Activated B cell treated with CpG ODN at 0.5 μM for 24 hours (primary cell): ENCODE measurements around the gene XKR7. TPM values are rescaled to one million over a fixed set of nuclear protein-coding genes. Genes with fewer than 3 reads are reported as not detected.
"Not testable (repeated sequence)": the region's sequence is repeated elsewhere in the genome, so short reads cannot be mapped to it uniquely, and the experiment has no call there.

Experiments
- ATAC-seq: fragments of 200-7000 bp; cut with Tn5 transposase; one replicate; pipeline ENCODE4 v1.10.0; 2021; ENCODE audit warnings: low read depth, mild to moderate bottlenecking, moderate library complexity
- CTCF ChIA-PET: fragments of 350-600 bp; sonication (Branson Sonifier 250); formaldehyde crosslinking; loops from one replicate; lab custom pipeline; 2021; ENCODE audit warnings: antibody characterized with exemption; lab: Charles Lee
- POLR2A ChIA-PET: fragments of 350-600 bp; sonication (Branson Sonifier 250); formaldehyde crosslinking; loops from one replicate; lab custom pipeline; 2021; ENCODE audit warnings: antibody characterized with exemption; lab: Charles Lee
- DNase-seq: peaks from one replicate; pipeline ENCODE4 v3.0.0; 2022
- H3K27ac Mint-ChIP-seq: one replicate; pipeline ENCODE4 v1.8.0; 2020; ENCODE audit warnings: mixed read lengths
- H3K27me3 Mint-ChIP-seq: one replicate; pipeline ENCODE4 v1.8.0; 2021; ENCODE audit warnings: mixed read lengths
- H3K36me3 Mint-ChIP-seq: one replicate; pipeline ENCODE4 v1.8.0; 2021; ENCODE audit warnings: low read depth, mixed read lengths
- H3K4me1 Mint-ChIP-seq: one replicate; pipeline ENCODE4 v1.8.0; 2021; ENCODE audit warnings: mixed read lengths
- H3K4me3 Mint-ChIP-seq: one replicate; pipeline ENCODE4 v1.8.0; 2020; ENCODE audit warnings: mild to moderate bottlenecking, mixed read lengths
- H3K9me3 Mint-ChIP-seq: one replicate; pipeline ENCODE4 v1.8.0; 2020; ENCODE audit warnings: mixed read lengths
- intact Hi-C: fragments of 100-400 bp; cut with micrococcal nuclease; formaldehyde crosslinking; loops from one replicate; pipeline ENCODE4 v1.15.1; 2024
- total RNA-seq: library from RNA; stranded (reverse); gene quantifications from 2 replicates; pipeline ENCODE4 v1.2.3, GENCODE V29; 2022
- TF ChIP-seq, protein P1 (sequence below): fragments of 200-600 bp; IDR thresholded peaks from one replicate; pipeline ENCODE4 v1.8.0; 2022; ENCODE audit warnings: antibody characterized with exemption, mild to moderate bottlenecking

The XKR7 gene, protein sequence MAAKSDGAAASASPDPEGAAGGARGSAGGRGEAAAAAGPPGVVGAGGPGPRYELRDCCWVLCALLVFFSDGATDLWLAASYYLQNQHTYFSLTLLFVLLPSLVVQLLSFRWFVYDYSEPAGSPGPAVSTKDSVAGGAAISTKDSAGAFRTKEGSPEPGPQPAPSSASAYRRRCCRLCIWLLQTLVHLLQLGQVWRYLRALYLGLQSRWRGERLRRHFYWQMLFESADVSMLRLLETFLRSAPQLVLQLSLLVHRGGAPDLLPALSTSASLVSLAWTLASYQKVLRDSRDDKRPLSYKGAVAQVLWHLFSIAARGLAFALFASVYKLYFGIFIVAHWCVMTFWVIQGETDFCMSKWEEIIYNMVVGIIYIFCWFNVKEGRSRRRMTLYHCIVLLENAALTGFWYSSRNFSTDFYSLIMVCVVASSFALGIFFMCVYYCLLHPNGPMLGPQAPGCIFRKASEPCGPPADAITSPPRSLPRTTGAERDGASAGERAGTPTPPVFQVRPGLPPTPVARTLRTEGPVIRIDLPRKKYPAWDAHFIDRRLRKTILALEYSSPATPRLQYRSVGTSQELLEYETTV
- total RNA-seq = 0.04 and 0.12 TPM in 2 replicates

DNA sequence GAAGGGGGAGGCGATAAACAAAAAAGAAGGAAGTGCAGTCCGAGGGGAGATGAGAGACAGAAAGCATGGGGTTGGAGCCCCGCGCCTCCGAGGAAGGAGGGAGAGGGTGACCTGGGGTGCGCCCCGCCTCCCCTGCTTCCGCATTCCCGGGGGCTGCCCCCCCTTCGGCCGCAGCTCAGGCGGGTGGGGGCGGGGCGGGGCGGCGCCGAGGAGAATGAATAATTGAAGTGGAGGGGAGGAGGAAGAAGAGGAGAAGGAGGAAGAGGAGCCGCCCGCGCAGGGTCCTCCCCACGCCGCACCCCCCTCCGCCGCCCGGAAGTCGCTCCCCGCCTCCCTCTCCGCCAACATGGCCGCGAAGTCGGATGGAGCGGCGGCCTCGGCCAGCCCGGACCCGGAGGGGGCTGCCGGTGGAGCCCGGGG lies at the start of gene XKR7:
Gene XKR7 (plus strand): TSS at position 322 of the 420 bp plus-strand sequence. CDS start 25 bp downstream, at position 347.
- ATAC-seq (peak; percentile 23), DNase-seq (no peak)
- TF ChIP-seq, protein P1, sequence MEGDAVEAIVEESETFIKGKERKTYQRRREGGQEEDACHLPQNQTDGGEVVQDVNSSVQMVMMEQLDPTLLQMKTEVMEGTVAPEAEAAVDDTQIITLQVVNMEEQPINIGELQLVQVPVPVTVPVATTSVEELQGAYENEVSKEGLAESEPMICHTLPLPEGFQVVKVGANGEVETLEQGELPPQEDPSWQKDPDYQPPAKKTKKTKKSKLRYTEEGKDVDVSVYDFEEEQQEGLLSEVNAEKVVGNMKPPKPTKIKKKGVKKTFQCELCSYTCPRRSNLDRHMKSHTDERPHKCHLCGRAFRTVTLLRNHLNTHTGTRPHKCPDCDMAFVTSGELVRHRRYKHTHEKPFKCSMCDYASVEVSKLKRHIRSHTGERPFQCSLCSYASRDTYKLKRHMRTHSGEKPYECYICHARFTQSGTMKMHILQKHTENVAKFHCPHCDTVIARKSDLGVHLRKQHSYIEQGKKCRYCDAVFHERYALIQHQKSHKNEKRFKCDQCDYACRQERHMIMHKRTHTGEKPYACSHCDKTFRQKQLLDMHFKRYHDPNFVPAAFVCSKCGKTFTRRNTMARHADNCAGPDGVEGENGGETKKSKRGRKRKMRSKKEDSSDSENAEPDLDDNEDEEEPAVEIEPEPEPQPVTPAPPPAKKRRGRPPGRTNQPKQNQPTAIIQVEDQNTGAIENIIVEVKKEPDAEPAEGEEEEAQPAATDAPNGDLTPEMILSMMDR = no peak
- peaks cover 44% of the 10 kb centered on the region for H3K27me3 Mint-ChIP-seq
- H3K9me3 Mint-ChIP-seq = no peaks in the 10 kb centered on the region
- intact Hi-C loops = loop anchor here (1.0 to 5.0 kb wide), 2 partner anchors 16 to 64 kb away; partner anchors contain the start of gene PDRG1
- POLR2A ChIA-PET = no interaction called here
- H3K27ac Mint-ChIP-seq = peak within 1 kb of the TSS; percentile 12
- H3K36me3 Mint-ChIP-seq = no peaks in the 10 kb centered on the region
- peaks cover 14% of the 10 kb centered on the region for H3K4me1 Mint-ChIP-seq
- CTCF ChIA-PET = no interaction called here
- H3K4me3 Mint-ChIP-seq = peak within 1 kb of the TSS; percentile 85

DNA sequence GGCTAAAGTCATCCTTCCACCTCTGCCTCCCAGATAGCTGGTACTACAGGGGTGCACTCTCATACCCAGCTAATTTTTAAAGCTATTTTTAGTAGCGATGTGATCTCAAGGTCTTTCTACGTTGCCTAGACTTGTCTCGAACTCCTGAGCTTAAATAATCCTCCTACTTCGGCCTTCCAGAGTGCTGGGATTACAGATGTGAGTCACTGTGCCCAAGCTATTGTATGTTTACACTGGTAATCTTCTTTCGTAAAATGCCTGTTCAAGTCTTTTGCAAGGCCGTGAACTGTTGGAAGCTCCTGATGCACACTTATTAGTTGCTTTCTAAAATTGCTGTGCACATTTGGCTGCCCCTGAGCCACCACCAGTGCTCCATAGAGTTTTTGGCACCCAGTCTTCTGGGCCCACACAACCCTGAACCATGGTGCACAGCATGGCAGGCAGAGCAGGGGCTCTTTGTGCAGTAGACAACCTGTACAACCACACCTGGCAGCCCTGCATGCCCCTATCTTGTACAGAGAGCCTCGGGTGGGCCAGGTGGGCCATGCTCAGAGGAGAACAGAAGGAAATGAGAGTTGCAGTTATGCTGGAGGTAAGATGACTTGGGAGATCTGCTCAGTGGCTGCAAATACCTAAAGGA lies 49.4 kb upstream of the XKR7 start:
- POLR2A ChIA-PET = no interaction called here
- H3K36me3 Mint-ChIP-seq = no peaks in the 10 kb centered on the region
- H3K27ac Mint-ChIP-seq = no peak overlapping the region
- intact Hi-C loops = no loop called here
- peaks cover 3% of the 10 kb centered on the region for H3K27me3 Mint-ChIP-seq
- H3K4me3 Mint-ChIP-seq = no peak overlapping the region
- TF ChIP-seq, protein P1 = no peak
- H3K9me3 Mint-ChIP-seq = peaks cover 2% of the 10 kb centered on the region
- ATAC-seq (no peak), DNase-seq (no peak)
- CTCF ChIA-PET = interaction anchor here (0.7 kb wide), 1 partner anchor 66 kb away, joined by 4 read pairs; no protein-coding TSS in a partner anchor
- peaks cover 11% of the 10 kb centered on the region for H3K4me1 Mint-ChIP-seq

DNA sequence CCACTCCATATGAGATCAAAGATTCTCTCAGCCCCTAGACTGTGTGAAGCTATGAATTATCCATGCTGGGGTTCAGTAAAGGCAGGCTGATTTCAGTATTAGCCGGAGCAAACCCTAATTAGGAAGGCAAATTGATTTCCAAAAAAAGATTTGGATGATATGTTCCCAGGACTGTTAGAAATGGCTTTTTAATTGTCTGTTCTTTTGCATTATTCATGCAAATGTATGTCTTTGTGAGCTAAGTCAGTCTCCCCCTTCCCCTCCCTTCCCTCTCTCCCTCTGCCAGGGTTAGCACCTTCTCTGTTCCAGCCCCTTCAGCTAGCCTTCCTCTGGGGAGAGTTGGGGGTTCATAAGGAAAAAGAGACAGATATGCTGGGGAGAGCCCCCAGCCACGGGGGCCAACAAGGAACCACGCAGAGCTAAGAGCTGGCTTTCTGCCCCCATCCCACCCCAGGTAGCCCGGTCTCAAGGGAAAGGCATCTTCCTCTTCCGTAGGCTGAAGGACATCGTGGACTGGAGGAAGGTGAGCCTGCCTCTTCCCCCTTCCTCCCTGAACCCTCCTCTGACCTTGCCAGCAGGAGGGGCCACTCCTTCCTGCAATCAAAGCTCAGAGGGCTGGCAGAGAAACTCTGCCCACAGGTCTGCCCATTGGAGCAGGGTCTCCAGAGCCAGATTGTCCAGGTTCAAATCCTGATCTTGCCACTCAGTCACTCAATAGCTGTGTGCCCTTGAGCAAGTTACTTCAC lies 48.4 kb upstream of the XKR7 start:
- intact Hi-C loops = no loop called here
- CTCF ChIA-PET = no interaction called here
- H3K27me3 Mint-ChIP-seq = peaks cover 9% of the 10 kb centered on the region
- H3K36me3 Mint-ChIP-seq = no peaks in the 10 kb centered on the region
- TF ChIP-seq, protein P1 = no peak
- POLR2A ChIA-PET = no interaction called here
- no peak for DNase-seq
- H3K27ac Mint-ChIP-seq = no peak overlapping the region
- no peak for ATAC-seq
- H3K4me3 Mint-ChIP-seq = no peak overlapping the region
- peaks cover 18% of the 10 kb centered on the region for H3K4me1 Mint-ChIP-seq
- H3K9me3 Mint-ChIP-seq = peaks cover 2% of the 10 kb centered on the region

DNA sequence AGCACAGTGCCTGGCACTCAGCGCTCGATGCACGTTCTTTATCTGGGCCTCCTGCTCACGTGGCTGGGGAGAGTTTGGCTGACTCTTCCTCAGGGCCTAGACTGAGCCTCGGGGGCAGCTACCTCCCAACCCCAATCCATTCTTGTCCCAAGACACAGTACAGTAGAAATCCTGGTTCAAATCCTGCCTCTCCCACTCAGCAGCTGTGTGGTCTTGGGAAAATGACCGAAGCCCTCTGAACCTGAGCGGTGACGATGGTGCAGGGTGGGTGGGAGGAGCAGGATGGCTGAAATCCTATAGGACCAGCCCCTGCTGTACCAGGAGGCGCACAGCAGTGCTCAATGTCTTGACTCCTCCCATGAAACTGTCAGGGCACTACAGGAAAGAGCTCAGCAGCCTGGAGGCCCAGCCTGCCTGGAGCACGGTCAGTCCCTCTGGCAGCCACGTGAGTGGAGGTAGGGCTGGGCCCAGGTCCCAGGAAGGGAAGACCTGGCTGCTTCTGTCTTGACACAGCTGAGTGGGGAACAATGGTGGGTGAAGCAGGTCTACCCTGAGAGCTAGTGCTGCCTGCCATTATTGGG lies 47.6 kb upstream of the XKR7 start:
- no peak overlapping the region for H3K4me3 Mint-ChIP-seq
- H3K9me3 Mint-ChIP-seq = peaks cover 2% of the 10 kb centered on the region
- no peaks in the 10 kb centered on the region for H3K36me3 Mint-ChIP-seq
- no peak for ATAC-seq
- H3K4me1 Mint-ChIP-seq = peaks cover 18% of the 10 kb centered on the region
- ChIA-PET CTCF (no interaction called here), POLR2A (no interaction called here)
- H3K27me3 Mint-ChIP-seq = peaks cover 9% of the 10 kb centered on the region
- TF ChIP-seq, protein P1 = no peak
- intact Hi-C loops = no loop called here
- no peak for DNase-seq
- H3K27ac Mint-ChIP-seq = no peak overlapping the region

DNA sequence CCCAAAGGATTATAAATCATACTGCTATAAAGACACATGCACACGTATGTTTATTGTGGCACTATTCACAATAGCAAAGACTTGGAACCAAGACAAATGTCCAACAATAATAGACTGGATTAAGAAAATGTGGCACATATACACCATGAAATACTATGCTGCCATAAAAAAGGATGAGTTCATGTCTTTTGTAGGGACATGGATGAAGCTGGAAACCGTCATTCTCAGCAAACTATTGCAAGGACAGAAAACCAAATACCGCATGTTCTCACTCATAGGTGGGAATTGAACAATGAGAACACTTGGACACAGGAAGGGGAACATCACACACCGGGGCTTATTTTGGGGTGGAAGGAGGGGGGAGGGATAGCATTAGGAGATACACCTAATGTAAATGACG lies 46.5 kb upstream of the XKR7 start:
- H3K9me3 Mint-ChIP-seq, DNase-seq, H3K27ac Mint-ChIP-seq, intact Hi-C loops, POLR2A ChIA-PET, ATAC-seq, CTCF ChIA-PET, H3K4me3 Mint-ChIP-seq, H3K36me3 Mint-ChIP-seq: not testable (repeated sequence)
- peaks cover 18% of the 10 kb centered on the region for H3K4me1 Mint-ChIP-seq
- H3K27me3 Mint-ChIP-seq = peaks cover 13% of the 10 kb centered on the region
